NCI-H526 (cell line): ENCODE results near the gene KLK3.
"Not testable (repeated sequence)": the region's sequence is repeated elsewhere in the genome, so short reads cannot be mapped to it uniquely, and the experiment has no call there.

Experiments used
- DNase-seq, 2 experiments: peaks; one replicate each; lab custom pipeline; 2025; lab: John Stamatoyannopoulos, UW

Gene KLK3

DNA sequence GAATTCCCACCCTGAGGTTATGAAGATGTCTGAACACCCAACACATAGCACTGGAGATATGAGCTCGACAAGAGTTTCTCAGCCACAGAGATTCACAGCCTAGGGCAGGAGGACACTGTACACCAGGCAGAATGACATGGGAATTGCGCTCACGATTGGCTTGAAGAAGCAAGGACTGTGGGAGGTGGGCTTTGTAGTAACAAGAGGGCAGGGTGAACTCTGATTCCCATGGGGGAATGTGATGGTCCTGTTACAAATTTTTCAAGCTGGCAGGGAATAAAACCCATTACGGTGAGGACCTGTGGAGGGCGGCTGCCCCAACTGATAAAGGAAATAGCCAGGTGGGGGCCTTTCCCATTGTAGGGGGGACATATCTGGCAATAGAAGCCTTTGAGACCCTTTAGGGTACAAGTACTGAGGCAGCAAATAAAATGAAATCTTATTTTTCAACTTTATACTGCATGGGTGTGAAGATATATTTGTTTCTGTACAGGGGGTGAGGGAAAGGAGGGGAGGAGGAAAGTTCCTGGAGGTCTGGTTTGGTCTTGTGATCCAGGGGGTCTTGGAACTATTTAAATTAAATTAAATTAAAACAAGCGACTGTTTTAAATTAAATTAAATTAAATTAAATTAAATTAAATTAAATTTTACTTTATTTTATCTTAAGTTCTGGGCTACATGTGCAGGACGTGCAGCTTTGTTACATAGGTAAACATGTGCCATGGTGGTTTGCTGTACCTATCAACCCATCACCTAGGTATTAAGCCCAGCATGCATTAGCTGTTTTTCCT is 7.0 kb downstream of the KLK3 start:
- no peak for DNase-seq

DNA sequence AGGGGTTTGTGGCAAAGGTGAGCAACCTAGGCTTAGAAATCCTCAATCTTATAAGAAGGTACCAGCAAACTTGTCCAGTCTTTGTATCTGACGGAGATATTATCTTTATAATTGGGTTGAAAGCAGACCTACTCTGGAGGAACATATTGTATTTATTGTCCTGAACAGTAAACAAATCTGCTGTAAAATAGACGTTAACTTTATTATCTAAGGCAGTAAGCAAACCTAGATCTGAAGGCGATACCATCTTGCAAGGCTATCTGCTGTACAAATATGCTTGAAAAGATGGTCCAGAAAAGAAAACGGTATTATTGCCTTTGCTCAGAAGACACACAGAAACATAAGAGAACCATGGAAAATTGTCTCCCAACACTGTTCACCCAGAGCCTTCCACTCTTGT is 14.8 kb downstream of the KLK3 start:
- no peak for DNase-seq

DNA sequence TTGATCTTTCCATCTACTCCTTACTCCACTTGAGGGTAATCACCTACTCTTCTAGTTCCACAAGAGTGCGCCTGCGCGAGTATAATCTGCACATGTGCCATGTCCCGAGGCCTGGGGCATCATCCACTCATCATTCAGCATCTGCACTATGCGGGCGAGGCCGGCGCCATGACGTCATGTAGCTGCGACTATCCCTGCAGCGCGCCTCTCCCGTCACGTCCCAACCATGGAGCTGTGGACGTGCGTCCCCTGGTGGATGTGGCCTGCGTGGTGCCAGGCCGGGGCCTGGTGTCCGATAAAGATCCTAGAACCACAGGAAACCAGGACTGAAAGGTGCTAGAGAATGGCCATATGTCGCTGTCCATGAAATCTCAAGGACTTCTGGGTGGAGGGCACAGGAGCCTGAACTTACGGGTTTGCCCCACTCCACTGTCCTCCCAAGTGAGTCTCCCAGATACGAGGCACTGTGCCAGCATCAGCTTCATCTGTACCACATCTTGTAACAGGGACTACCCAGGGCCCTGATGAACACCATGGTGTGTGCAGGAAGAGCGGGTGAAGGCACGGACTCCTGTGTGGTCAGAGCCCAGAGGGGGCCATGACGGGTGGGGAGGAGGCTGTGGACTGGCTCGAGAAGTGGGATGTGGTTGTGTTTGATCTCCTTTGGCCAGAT is 15.8 kb downstream of the KLK3 start:
- DNase-seq = peak; percentile 78 to 89

DNA sequence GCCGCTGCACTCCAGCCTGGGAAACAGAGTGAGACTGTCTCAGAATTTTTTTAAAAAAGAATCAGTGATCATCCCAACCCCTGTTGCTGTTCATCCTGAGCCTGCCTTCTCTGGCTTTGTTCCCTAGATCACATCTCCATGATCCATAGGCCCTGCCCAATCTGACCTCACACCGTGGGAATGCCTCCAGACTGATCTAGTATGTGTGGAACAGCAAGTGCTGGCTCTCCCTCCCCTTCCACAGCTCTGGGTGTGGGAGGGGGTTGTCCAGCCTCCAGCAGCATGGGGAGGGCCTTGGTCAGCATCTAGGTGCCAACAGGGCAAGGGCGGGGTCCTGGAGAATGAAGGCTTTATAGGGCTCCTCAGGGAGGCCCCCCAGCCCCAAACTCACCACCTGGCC is 18.3 kb downstream of the KLK3 start, which contains the start of gene KLK2:
Gene KLK2 (plus strand): TSS at position 384 of the 400 bp plus-strand sequence. CDS start 35 bp downstream, outside the sequence.
- DNase-seq = no peak

DNA sequence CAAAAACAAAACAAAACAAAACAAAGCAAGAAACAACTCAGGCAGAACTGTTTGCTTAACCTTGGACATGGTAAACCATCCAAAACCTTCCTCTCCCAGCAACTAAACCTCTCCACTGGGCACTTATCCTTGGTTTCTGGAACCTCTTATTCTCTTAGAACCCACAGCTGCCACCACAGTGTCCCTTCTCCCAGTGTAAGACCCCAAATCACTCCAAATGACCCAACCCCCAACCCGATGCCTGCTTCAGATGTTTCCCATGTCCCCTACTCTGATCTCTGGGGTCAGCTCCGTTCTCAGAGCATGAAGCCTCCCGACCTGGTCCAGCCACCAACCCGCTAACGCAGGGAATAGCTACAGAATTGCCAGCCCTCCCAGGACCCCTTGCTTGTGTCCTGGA is 19.5 kb downstream of the KLK3 start:
- no peak for DNase-seq

DNA sequence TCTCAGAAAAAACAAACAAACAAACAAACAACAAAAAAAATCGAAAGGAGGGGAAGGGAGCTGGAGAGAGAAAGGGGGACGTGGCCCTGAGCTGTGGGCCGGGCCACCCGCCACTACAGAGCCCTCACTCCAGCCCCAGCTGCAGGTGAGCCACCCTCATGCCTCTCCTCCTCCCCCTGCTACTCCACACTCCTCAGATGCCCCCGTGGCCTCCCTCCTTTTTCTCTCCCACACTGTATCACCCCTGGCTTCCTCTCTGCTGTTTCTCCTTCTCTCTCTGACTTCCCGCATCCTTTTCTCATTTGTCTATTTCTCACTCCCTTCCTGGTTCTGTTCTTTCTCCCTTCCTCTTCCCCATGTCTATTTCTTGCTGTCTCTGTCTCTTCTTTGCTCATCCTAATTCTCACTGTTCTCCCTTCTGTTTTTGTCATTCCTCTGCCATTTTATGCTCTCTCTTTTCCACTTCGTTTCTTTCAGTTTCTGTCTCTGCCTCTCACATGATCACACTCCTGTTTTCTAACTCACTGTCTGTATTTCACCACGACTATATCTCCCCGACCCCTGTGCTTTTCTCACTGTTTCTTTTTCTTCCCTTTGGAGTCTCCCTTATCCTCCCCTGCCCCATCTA is 21.2 kb downstream of the KLK3 start:
- DNase-seq = no peak

DNA sequence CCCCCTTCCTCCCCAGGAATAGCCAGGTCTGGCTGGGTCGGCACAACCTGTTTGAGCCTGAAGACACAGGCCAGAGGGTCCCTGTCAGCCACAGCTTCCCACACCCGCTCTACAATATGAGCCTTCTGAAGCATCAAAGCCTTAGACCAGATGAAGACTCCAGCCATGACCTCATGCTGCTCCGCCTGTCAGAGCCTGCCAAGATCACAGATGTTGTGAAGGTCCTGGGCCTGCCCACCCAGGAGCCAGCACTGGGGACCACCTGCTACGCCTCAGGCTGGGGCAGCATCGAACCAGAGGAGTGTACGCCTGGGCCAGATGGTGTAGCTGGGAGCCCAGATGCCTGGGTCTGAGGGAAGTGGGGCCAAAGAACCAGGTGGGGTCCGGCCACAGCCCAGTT is 21.7 kb downstream of the KLK3 start:
- DNase-seq = no peak

DNA sequence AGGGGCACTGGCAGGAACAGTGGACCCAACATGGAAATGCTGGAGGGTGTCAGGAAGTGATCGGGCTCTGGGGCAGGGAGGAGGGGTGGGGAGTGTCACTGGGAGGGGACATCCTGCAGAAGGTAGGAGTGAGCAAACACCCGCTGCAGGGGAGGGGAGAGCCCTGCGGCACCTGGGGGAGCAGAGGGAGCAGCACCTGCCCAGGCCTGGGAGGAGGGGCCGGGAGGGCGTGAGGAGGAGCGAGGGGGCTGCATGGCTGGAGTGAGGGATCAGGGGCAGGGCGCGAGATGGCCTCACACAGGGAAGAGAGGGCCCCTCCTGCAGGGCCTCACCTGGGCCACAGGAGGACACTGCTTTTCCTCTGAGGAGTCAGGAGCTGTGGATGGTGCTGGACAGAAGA is 22.6 kb downstream of the KLK3 start:
- no peak for DNase-seq

DNA sequence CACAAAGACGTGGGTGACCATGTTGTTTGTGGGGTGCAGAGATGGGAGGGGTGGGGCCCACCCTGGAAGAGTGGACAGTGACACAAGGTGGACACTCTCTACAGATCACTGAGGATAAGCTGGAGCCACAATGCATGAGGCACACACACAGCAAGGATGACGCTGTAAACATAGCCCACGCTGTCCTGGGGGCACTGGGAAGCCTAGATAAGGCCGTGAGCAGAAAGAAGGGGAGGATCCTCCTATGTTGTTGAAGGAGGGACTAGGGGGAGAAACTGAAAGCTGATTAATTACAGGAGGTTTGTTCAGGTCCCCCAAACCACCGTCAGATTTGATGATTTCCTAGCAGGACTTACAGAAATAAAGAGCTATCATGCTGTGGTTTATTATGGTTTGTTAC is 24.1 kb downstream of the KLK3 start:
- DNase-seq = no peak

DNA sequence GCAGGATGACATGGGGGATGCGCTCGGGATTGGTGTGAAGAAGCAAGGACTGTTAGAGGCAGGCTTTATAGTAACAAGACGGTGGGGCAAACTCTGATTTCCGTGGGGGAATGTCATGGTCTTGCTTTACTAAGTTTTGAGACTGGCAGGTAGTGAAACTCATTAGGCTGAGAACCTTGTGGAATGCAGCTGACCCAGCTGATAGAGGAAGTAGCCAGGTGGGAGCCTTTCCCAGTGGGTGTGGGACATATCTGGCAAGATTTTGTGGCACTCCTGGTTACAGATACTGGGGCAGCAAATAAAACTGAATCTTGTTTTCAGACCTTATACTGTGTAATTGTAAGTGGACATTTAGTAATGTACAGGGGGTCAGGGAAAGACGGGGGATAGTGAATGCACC is 25.5 kb downstream of the KLK3 start:
- DNase-seq = no peak

DNA sequence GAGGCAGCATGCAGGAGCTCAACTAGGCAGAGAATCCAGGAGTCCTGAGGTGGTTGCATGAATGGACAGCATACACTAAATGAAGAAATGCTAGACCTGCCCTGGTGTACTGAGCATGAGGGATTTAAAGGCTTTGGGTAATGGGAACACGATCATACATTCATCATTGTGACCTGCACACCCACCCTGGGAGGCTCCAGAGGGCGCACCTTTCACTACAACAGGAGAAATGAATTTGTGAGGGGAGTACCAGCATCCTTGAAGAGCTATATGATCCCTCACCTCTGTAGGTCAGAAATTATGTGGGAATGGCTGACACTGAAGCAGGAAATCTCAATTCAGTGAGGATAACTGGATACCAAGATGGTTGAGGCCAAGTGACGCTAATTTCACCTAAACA is 27.5 kb downstream of the KLK3 start:
- DNase-seq = peak in 1 of 2 experiments; percentile 17

DNA sequence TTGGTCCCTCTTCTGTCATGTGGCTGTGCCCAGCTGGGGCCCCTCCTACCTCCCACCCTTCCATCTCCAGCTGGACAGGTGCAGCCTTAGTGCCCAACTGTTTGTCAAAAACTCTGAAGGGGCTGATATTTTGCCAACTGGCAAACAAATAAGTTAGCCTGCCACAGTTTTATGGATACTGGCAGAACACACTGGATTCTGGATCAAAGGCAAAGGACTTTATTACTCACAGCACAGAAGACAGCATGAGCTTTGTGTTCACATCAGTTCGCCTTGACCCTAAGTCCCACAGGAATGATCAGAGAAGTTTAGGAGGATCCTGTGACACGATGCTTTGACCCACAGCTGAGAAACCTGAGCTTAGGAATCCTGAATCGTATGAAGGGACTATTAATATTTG is 34.9 kb downstream of the KLK3 start:
- no peak for DNase-seq

DNA sequence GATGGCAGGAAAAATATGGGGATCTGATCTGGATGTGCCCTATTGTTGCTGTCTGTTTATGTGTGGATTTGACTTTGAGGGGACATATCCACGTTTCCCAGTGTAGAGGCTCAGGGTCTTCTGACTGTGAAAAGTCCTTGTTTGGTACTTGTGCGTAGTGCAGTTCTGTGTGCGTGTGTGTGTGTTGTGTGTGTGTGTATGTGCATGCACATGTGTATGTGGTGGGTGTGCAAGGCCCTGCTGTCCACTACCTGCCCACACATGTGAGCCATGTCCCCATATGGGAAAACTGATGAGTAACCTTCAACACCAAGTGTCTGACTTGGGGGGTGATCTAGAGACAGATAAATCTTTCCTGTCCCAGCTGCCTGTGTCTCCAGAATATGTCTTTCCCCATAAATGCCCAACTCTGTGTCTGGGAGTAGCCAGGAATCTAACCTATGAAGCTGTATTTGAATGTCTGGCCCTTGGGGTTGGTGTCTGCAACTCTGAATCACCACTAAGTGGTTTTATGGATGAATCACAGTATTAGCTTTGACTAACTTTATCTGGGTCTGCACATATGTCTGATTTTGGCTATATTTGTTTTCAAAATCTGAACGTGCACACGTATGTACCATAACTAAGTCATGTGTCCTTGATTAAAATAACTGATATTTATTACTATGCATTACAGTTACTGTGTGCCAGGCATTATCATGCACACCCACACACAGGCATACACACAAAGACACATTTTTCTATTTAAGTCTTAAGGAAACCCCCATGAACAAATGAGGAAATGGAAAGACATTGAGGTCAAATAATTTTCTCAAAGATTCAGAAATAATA is 35.9 kb downstream of the KLK3 start:
- no peak for DNase-seq

DNA sequence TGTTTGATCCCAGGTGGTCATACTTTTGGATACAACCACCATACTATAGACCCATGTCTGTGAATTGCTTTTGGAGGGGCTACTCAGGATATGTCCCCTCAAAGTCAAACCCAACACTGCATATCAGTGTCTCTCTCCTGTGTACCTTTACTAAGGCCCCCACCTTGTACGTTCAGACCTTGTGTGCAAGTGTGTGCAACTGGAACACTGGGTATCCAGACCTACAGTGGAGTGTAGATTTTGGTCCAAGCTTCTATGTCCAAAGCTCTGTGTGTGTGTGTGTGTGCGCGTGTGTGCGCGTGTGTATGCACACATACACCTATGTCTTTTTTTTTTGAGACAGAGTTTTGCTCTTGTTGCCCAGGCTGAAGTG is 36.5 kb downstream of the KLK3 start:
- DNase-seq = no peak

DNA sequence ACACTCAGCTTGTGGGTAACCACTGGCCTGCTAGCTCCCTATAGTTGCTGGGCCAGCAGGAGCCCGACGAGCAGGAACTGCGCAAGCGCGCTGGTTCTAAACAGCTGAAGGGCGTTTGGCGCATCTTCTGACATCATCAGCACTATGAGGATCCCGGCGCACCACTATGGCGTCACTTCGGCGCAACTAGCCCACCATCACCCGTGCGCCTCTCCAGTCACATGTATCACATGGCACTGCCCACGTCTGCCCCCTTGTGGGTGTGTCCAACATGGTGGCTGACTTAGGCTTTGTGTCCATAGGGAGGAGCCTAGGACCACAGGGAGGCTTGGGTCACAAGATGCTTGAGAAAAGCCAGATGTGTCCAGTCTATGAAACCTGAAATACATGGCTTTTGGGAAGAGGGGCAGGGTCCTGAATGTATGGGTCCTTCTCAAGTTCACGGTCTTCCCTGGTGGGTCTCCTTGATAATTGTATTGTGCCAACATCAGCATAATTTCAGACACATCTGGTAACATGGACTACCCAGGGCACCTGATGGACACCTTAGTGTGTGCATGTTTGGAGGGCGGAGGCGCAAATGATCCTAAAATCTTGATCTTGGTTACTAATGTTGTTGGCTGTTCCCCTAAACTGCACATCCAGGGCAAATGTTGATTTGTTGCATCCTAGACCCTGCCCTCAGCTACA is 38.5 kb downstream of the KLK3 start:
- DNase-seq = peak; percentile 18 to 46

DNA sequence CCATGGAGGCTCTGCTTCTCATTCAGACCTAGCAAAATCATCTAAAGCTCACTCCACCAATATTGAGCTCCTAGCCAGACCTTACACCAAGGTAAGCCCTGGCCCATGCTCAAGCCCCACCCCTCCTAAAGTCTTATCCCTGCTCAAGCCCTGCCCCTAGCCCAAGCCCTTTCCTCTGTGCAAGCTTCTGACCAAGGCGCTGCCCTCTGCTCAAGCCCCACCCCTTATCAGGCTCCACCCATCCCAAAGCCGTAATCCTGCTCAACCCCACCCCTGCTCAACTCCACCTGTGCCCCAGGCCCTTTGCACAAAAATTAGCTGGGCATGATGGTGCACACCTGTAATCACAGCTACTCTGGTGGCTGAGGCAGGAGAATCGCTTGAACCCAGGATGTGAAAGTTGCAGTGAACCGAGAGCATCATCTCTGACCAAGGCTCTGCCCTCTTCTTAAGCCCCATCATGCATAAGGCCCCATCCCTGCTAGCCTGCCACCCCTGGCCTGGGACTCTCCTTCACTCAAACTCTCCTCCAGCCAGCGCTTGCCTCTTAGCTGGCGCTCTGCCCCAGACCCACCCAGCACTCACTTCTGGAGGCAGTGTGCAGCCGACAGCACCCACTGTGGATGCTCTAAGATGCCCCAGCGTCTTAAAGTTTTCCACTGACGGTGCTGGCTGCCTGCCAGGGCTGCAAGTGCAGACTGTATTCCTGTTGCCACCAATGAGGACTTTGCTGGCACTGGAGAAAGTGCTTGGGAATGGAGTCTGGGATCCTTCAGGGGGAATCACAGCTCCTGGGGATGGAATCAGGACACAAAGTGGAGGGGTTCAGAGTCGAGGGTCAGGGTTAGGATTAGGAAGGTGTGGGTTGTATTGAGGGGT is 40.0 kb downstream of the KLK3 start:
- no peak for DNase-seq

DNA sequence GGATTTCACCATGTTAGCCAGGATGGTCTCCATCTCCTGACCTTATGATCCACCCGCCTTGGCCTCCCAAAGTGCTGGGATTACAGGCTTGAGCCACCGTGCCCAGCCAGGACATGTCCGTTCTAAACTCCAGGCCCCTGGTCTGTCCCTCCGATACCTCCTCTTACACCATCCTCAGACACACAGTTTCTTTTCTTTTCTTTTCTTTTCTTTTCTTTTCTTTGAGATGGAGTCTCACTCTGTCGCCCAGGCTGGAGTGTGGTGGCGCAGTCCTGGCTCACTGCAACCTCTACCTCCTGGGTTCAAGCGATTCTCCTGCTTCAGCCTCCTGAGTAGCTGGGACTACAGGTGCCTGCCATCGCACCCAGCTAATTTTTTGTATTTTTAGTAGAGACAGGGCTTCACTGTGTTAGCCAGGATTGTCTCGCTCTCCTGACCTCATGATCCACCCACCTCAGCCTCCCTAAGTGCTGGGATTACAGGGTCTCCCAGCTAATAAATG is 41.4 kb downstream of the KLK3 start:
- DNase-seq = not testable (repeated sequence)

DNA sequence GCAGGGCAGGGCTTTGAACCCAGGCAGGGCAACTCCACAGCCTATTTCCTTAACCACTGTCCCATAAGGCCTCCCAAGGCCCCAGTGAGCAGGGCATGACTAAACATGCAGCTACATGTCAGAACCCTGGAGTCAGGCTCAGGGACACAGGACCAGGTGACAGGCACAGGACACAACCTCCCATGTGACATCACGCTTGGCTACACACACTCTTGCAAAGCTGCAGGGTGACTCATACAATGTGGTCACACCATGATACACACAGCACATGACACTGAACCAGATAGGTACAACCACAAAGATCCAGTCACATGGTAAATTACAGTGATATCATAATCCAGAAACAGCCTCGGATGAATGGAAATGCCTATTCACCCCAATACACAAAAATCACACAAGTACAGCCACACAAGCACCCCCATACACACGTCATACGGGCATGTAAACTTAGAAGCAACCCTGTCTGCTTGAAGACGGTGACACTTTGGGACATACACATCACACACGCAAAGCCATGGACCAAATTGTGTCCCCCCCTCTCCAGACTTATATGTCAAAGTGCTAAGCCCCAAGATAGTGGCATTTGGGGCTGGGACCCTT is 42.0 kb downstream of the KLK3 start:
- no peak for DNase-seq

DNA sequence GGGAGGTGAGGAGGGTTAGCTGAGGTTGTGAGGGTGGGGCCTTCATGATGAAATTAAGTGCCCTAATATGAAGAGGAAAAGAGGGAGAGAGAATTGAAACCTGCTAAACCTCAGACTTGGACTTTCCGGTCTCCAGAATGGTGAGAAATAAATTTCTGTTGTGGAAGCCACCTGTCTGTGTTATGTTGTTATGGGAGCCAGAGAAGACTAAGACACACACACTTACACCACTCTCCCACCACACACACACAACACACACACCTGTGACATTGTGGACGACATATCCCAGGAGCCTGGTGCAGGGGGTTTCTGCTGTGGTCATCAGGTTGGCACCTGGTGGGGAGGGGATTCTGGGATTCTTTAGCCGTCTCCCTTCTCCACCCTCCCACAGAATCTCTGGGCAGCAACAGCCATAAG is 42.5 kb downstream of the KLK3 start:
- no peak for DNase-seq

DNA sequence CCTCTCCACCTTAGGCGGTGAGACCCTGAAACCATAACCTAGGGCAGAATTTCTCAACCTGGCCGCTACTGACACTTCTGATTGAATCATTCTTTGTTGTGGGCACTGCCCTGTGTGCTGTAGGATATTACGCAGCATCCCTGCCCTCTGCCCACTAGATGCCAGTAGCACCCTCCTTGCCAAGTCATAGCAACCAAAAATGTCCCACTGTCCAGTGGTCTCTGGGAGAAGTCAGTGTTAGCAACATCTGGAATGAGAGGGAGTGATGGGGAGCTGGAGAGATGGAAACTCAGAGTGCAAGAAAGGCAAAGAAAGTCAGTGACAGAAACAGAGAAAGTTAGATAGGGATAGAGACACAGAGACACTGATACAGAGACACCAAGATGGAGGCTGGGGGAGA is 42.9 kb downstream of the KLK3 start:
- no peak for DNase-seq
